CD14-positive monocyte (primary cell): ENCODE results near the gene GALNT17. TPM values are rescaled to one million over a fixed set of nuclear protein-coding genes. Genes with fewer than 3 reads are reported as not detected.

ENCODE experiments used
- DNase-seq, 3 donors: peaks; one replicate each; pipeline ENCODE4 v3.0.0-alpha.2; 2011 to 2022
- H2AFZ ChIP-seq: 2 replicates; pipeline ENCODE4 v1.6.0; 2012; ENCODE audit warnings: mild to moderate bottlenecking, low read depth, low read length, inconsistent platforms; ENCODE audit not compliant: insufficient read depth, poor library complexity, severe bottlenecking
- H3K27ac ChIP-seq, 2 donors: 1 replicate in 1 of 2; 2 replicates in 1 of 2; pipeline ENCODE4 v1.5.1; 2012 to 2013; ENCODE audit warnings: low read length in 2 of 2, control low read depth in 1 of 2, inconsistent platforms in 1 of 2, low read depth in 1 of 2, mild to moderate bottlenecking in 1 of 2
- H3K27me3 ChIP-seq, 2 donors: one replicate each; pipeline versions ENCODE4 v1.6.0 to v1.6.1; 2011 to 2013; ENCODE audit warnings: low read length in 2 of 2; ENCODE audit not compliant: control insufficient read depth in 2 of 2, insufficient read depth in 2 of 2
- H3K36me3 ChIP-seq, 2 donors: replicated peaks in 1 of 2; 1 replicate in 1 of 2; 2 replicates in 1 of 2; pipeline versions ENCODE4 v1.5.1 to v1.6.1; 2012 to 2013; ENCODE audit warnings: low read length in 2 of 2, control low read depth in 1 of 2, inconsistent platforms in 1 of 2, mild to moderate bottlenecking in 1 of 2; ENCODE audit not compliant: insufficient read depth in 2 of 2, control insufficient read depth in 1 of 2
- H3K4me1 ChIP-seq, 2 donors: 1 replicate in 1 of 2; 2 replicates in 1 of 2; pipeline versions ENCODE4 v1.5.1 to v1.6.1; 2012 to 2013; ENCODE audit warnings: low read length in 2 of 2, control low read depth in 1 of 2, inconsistent platforms in 1 of 2, mild to moderate bottlenecking in 1 of 2, moderate library complexity in 1 of 2; ENCODE audit not compliant: insufficient read depth in 2 of 2, control insufficient read depth in 1 of 2
- H3K4me2 ChIP-seq: replicated peaks from 2 replicates; pipeline ENCODE3; 2012; ENCODE audit warnings: low read length, moderate library complexity, mild to moderate bottlenecking; ENCODE audit not compliant: poor library complexity, severe bottlenecking; ENCODE audit errors: extremely low read depth
- H3K4me3 ChIP-seq, 3 experiments: fragments of 200-600 bp in 1 of 3; sonication (generic) in 1 of 3; replicated peaks in 1 of 3; 1 replicate in 2 of 3; 2 replicates in 1 of 3; pipeline ENCODE4 v1.5.1; 2011 to 2013; ENCODE audit warnings: low read length in 3 of 3, mild to moderate bottlenecking in 3 of 3, control low read depth in 2 of 3, low read depth in 2 of 3, inconsistent platforms in 1 of 3, moderate library complexity in 1 of 3
- H3K79me2 ChIP-seq: 2 replicates; pipeline ENCODE4 v1.6.0; 2012; ENCODE audit warnings: mild to moderate bottlenecking, control low read depth, inconsistent platforms, low read length, moderate library complexity; ENCODE audit not compliant: insufficient read depth
- H3K9ac ChIP-seq: 2 replicates; pipeline ENCODE4 v1.6.0; 2017; ENCODE audit warnings: low read length, mild to moderate bottlenecking; ENCODE audit not compliant: insufficient read depth, poor library complexity, severe bottlenecking
- H3K9me3 ChIP-seq, 2 donors: replicated peaks in 1 of 2; 1 replicate in 1 of 2; 2 replicates in 1 of 2; pipeline versions ENCODE4 v1.5.1 to v1.6.1; 2012 to 2013; ENCODE audit warnings: low read length in 2 of 2, control low read depth in 1 of 2; ENCODE audit not compliant: control insufficient read depth in 1 of 2, insufficient read depth in 1 of 2
- H4K20me1 ChIP-seq: 2 replicates; pipeline ENCODE4 v1.6.0; 2012; ENCODE audit warnings: mild to moderate bottlenecking, low read length, control low read depth, moderate library complexity; ENCODE audit not compliant: insufficient read depth
- H3K27ac Mint-ChIP-seq, 7 donors: one replicate each; pipeline ENCODE4 v1.8.0; 2020; ENCODE audit warnings: mild to moderate bottlenecking in 7 of 7, mixed read lengths in 7 of 7, moderate library complexity in 6 of 7, inconsistent platforms in 2 of 7
- H3K27me3 Mint-ChIP-seq, 3 donors: one replicate each; pipeline ENCODE4 v1.8.0; 2021 to 2022; ENCODE audit warnings: low read depth in 3 of 3, mild to moderate bottlenecking in 3 of 3, mixed read lengths in 3 of 3, moderate library complexity in 3 of 3, inconsistent platforms in 1 of 3
- H3K36me3 Mint-ChIP-seq, 2 donors: one replicate each; pipeline ENCODE4 v1.8.0; 2020; ENCODE audit warnings: mixed read lengths in 2 of 2, inconsistent platforms in 1 of 2, mild to moderate bottlenecking in 1 of 2
- H3K4me1 Mint-ChIP-seq: one replicate; pipeline ENCODE4 v1.8.0; 2020; ENCODE audit warnings: mild to moderate bottlenecking, mixed read lengths
- H3K4me3 Mint-ChIP-seq, 2 donors: one replicate each; pipeline ENCODE4 v1.8.0; 2020; ENCODE audit warnings: mild to moderate bottlenecking in 2 of 2, mixed read lengths in 2 of 2, moderate library complexity in 1 of 2
- H3K9me3 Mint-ChIP-seq, 7 donors: one replicate each; pipeline ENCODE4 v1.8.0; 2020 to 2022; ENCODE audit warnings: mixed read lengths in 7 of 7, mild to moderate bottlenecking in 6 of 7, moderate library complexity in 6 of 7, inconsistent platforms in 2 of 7
- WGBS: methylation state at CpG from one replicate; pipeline ENCODE4 v1.1.5; 2013; ENCODE audit warnings: missing lambda C conversion rate; ENCODE audit not compliant: insufficient coverage; 5-methylcytosine and 5-hydroxymethylcytosine counted together
- intact Hi-C, 2 donors: fragments of 100-400 bp; cut with micrococcal nuclease; formaldehyde crosslinking; loops; one replicate each; pipeline versions ENCODE4 v1.15.0 to v1.15.1; 2023
- polyA plus RNA-seq, 3 donors: library from polyadenylated mRNA; depleted of rRNA in 1 of 3; unstranded in 2 of 3; stranded (reverse) in 1 of 3; fragments of 300-500 nt in 2 of 3; fragments of >200 nt in 1 of 3; fragmentation: Illumina TruSeq in 2 of 3; gene quantifications; 1 replicate in 2 of 3; 2 replicates in 1 of 3; pipeline ENCODE4 v1.2.3, GENCODE V29; 2012 to 2021
- TF ChIP-seq, protein P1 (sequence below): fragments of 200-600 bp; IDR thresholded peaks from one replicate; pipeline ENCODE4 v1.8.0; 2022; ENCODE audit warnings: antibody characterized with exemption, mild to moderate bottlenecking

GALNT17 gene
- polyA plus RNA-seq, 3 donors: not detected

DNA sequence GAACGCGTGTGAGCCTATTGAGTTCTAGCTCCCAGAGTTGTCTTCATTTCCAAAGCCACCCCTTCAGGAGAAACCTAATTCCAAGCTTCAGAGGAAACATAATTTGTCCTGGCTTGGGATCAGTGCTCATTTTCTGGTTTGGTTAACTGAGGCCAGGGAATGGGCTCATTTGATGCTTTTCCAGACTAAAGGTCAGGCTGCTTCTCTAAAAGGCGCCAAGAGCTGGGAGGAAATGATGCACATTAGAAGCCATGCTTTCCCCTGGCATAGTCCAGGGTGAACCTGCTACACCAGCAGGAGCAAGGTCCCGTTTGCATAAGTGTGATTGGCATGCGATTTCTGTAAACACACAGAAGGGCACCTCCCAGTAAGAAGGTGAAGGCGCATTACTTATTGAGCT lies 435.0 kb downstream of the GALNT17 start:
- 83% methylated on average over 4 of the region's 6 CpGs for WGBS
- Mint-ChIP-seq H3K36me3 (no peaks in the 10 kb centered on the region), H3K4me3 (no peak overlapping the region)

DNA sequence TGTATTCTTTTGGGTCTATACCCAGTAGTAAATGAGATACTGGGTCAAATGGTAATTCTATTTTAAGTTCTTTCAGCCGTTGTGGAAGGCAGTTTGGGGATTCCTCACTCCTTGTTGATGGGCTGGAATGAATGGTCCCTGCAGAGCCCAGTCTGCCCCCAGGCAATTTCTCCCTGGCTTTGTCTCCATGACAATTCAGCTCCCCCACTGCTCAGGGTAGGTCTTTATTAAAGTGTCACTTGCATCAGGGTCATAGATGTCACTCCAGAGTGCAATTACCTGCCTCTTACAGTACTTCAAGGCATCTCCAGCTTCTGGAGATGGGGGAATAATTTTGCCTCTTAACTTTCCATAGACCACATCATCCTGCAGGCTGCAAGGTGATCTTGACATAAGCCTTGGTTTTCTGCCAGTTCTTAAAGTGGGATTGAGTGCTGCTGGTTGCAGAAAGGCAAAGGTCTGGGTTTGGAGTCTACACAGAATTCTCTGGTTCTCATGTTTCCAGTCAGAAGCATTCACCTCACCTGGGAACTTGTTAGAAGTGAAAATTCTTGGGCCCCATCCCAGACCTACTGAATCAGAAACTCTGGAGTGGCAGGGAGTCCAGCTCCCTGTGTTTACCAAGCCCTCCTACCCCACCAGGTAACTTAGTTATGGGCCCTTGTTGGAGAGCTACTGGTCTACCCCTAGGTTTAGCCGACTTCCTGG lies 442.4 kb downstream of the GALNT17 start:
- Histone ChIP-seq H3K4me1 (no peaks in the 10 kb centered on the region), H3K9me3 (peaks cover 15 to 22% of the 10 kb centered on the region in 2 donors), H3K9ac (no peak overlapping the region), H3K27ac (no peak overlapping the region), H3K4me2 (no peak overlapping the region), H3K4me3 (no peak overlapping the region), H3K79me2 (no peaks in the 10 kb centered on the region), H3K27me3 (no peaks in the 10 kb centered on the region), H2AFZ (no peak overlapping the region), H3K36me3 (no peaks in the 10 kb centered on the region), H4K20me1 (no peaks in the 10 kb centered on the region)
- Mint-ChIP-seq H3K36me3 (no peaks in the 10 kb centered on the region), H3K4me3 (no peak overlapping the region), H3K27me3 (peaks cover 0 to 3% (median 0%) of the 10 kb centered on the region in 3 donors), H3K4me1 (no peaks in the 10 kb centered on the region), H3K9me3 (peaks cover 2 to 16% (median 13%) of the 10 kb centered on the region in 7 donors), H3K27ac (no peak overlapping the region)
- intact Hi-C loops: no loop called here
- TF ChIP-seq, protein P1, sequence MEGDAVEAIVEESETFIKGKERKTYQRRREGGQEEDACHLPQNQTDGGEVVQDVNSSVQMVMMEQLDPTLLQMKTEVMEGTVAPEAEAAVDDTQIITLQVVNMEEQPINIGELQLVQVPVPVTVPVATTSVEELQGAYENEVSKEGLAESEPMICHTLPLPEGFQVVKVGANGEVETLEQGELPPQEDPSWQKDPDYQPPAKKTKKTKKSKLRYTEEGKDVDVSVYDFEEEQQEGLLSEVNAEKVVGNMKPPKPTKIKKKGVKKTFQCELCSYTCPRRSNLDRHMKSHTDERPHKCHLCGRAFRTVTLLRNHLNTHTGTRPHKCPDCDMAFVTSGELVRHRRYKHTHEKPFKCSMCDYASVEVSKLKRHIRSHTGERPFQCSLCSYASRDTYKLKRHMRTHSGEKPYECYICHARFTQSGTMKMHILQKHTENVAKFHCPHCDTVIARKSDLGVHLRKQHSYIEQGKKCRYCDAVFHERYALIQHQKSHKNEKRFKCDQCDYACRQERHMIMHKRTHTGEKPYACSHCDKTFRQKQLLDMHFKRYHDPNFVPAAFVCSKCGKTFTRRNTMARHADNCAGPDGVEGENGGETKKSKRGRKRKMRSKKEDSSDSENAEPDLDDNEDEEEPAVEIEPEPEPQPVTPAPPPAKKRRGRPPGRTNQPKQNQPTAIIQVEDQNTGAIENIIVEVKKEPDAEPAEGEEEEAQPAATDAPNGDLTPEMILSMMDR: no peak
- no peak for DNase-seq
- WGBS: 72% methylated on average over 2 of the region's 2 CpGs

More for the DNA sequence above, 435.0 kb downstream of the GALNT17 start:
- no peaks in the 10 kb centered on the region for H3K27me3 ChIP-seq
- H3K27ac ChIP-seq: no peak overlapping the region
- Mint-ChIP-seq H3K27me3 (peaks cover 1 to 4% (median 2%) of the 10 kb centered on the region in 3 donors), H3K4me1 (no peaks in the 10 kb centered on the region), H3K27ac (no peak overlapping the region), H3K9me3 (peaks cover 2 to 14% (median 12%) of the 10 kb centered on the region in 7 donors)
- intact Hi-C loops: no loop called here
- no peaks in the 10 kb centered on the region for H3K4me1 ChIP-seq
- H3K36me3 ChIP-seq: no peaks in the 10 kb centered on the region
- peaks cover 3 to 13% of the 10 kb centered on the region in 2 donors for H3K9me3 ChIP-seq
- no peak overlapping the region for H2AFZ ChIP-seq
- no peaks in the 10 kb centered on the region for H3K79me2 ChIP-seq
- no peak overlapping the region for H3K4me2 ChIP-seq
- H3K9ac ChIP-seq: no peak overlapping the region
- H3K4me3 ChIP-seq: no peak overlapping the region
- DNase-seq: no peak
- TF ChIP-seq, protein P1: no peak
- no peaks in the 10 kb centered on the region for H4K20me1 ChIP-seq
